CD4-positive, alpha-beta memory T cell (primary cell): ENCODE results near the gene NME7. TPM values are rescaled to one million over a fixed set of nuclear protein-coding genes. Genes with fewer than 3 reads are reported as not detected.

ENCODE experiments used
- CTCF ChIA-PET: fragments of 350-600 bp; sonication (Branson Sonifier 250); formaldehyde crosslinking; loops from one replicate; lab custom pipeline; 2021; ENCODE audit warnings: inconsistent platforms; ENCODE audit not compliant: partially characterized antibody; lab: Charles Lee
- POLR2A ChIA-PET: fragments of 350-600 bp; sonication (Branson Sonifier 250); formaldehyde crosslinking; loops from one replicate; lab custom pipeline; 2021; ENCODE audit not compliant: partially characterized antibody; lab: Charles Lee
- DNase-seq, 5 donors: peaks; one replicate each; pipeline versions ENCODE4 v3.0.0 to v3.0.0-alpha.2; 2020 to 2022; ENCODE audit warnings: mixed read lengths in 1 of 5
- H3K27ac ChIP-seq: one replicate; pipeline ENCODE4 v1.7.0; 2013; ENCODE audit warnings: low read depth, low read length
- H3K27me3 ChIP-seq: 2 replicates; pipeline ENCODE4 v1.7.0; 2013; ENCODE audit warnings: mild to moderate bottlenecking, low read length, moderate library complexity; ENCODE audit not compliant: insufficient read depth
- H3K36me3 ChIP-seq: 2 replicates; pipeline ENCODE4 v1.7.0; 2013; ENCODE audit warnings: mild to moderate bottlenecking, low read length, moderate library complexity; ENCODE audit not compliant: insufficient read depth
- H3K4me1 ChIP-seq: 2 replicates; pipeline ENCODE4 v1.7.0; 2013; ENCODE audit warnings: mild to moderate bottlenecking, low read length, moderate library complexity; ENCODE audit not compliant: insufficient read depth
- H3K4me3 ChIP-seq, 2 donors: one replicate each; pipeline ENCODE4 v1.7.0; 2013; ENCODE audit warnings: low read length in 2 of 2, mild to moderate bottlenecking in 1 of 2
- H3K9me3 ChIP-seq, 2 donors: one replicate each; pipeline ENCODE4 v1.7.0; 2013; ENCODE audit warnings: low read length in 2 of 2, control low read depth in 1 of 2; ENCODE audit not compliant: control insufficient read depth in 1 of 2
- H3K27ac Mint-ChIP-seq, 7 donors: one replicate each; pipeline ENCODE4 v1.8.0; 2020 to 2021; ENCODE audit warnings: mixed read lengths in 7 of 7, mild to moderate bottlenecking in 6 of 7, inconsistent platforms in 3 of 7, moderate library complexity in 3 of 7
- H3K27me3 Mint-ChIP-seq, 2 donors: one replicate each; pipeline ENCODE4 v1.8.0; 2020 to 2021; ENCODE audit warnings: mixed read lengths in 2 of 2
- H3K36me3 Mint-ChIP-seq, 2 donors: one replicate each; pipeline ENCODE4 v1.8.0; 2020 to 2021; ENCODE audit warnings: mixed read lengths in 2 of 2, inconsistent platforms in 1 of 2, mild to moderate bottlenecking in 1 of 2
- H3K4me1 Mint-ChIP-seq, 4 donors: one replicate each; pipeline ENCODE4 v1.8.0; 2020 to 2021; ENCODE audit warnings: mixed read lengths in 4 of 4, mild to moderate bottlenecking in 1 of 4
- H3K4me3 Mint-ChIP-seq, 8 donors: one replicate each; pipeline ENCODE4 v1.8.0; 2020 to 2021; ENCODE audit warnings: mixed read lengths in 8 of 8, mild to moderate bottlenecking in 7 of 8, moderate library complexity in 6 of 8, inconsistent platforms in 3 of 8
- H3K9me3 Mint-ChIP-seq, 8 donors: one replicate each; pipeline ENCODE4 v1.8.0; 2020 to 2021; ENCODE audit warnings: mixed read lengths in 8 of 8, mild to moderate bottlenecking in 5 of 8, inconsistent platforms in 3 of 8, moderate library complexity in 1 of 8
- intact Hi-C: fragments of 100-400 bp; cut with micrococcal nuclease; formaldehyde crosslinking; loops from one replicate; pipeline ENCODE4 v1.15.1; 2023
- polyA plus RNA-seq, 2 donors: library from polyadenylated mRNA; unstranded; fragments of 300-500 nt; fragmentation: Illumina TruSeq; gene quantifications; one replicate each; pipeline ENCODE4 v1.2.3, GENCODE V29; 2021
- total RNA-seq, 2 experiments: library from RNA; stranded (reverse); gene quantifications; one replicate each; pipeline ENCODE4 v1.2.3, GENCODE V29; 2021

Gene NME7
- total and polyA plus RNA-seq, 4 experiments from 2014 or later: 12.0 to 22.8 (median 16.9) TPM

GRCh38 chr1:169207797-169208520 is 159.6 kb downstream of the NME7 start:
- H3K4me3 Mint-ChIP-seq: no peak overlapping the region
- DNase-seq: no peak
- CTCF ChIA-PET: no interaction called here
- POLR2A ChIA-PET: no interaction called here
- intact Hi-C loops: no loop called here
- Histone ChIP-seq H3K9me3 (no peaks in the 10 kb centered on the region), H3K36me3 (no peaks in the 10 kb centered on the region), H3K27ac (no peak overlapping the region), H3K27me3 (no peaks in the 10 kb centered on the region), H3K4me1 (no peaks in the 10 kb centered on the region), H3K4me3 (no peak overlapping the region)
- peaks cover 0 to 11% of the 10 kb centered on the region in 2 donors for H3K36me3 Mint-ChIP-seq
- no peaks in the 10 kb centered on the region for H3K27me3 Mint-ChIP-seq
- H3K4me1 Mint-ChIP-seq: no peaks in the 10 kb centered on the region
- H3K9me3 Mint-ChIP-seq: peaks cover 0 to 2% (median 0%) of the 10 kb centered on the region in 8 donors
- no peak overlapping the region for H3K27ac Mint-ChIP-seq

- H3K27ac ChIP-seq: no peak overlapping the region
- no peaks in the 10 kb centered on the region for H3K9me3 ChIP-seq
- no peaks in the 10 kb centered on the region for H3K27me3 ChIP-seq
- intact Hi-C loops: no loop called here
- H3K4me1 ChIP-seq: no peaks in the 10 kb centered on the region
- Mint-ChIP-seq H3K27me3 (no peaks in the 10 kb centered on the region), H3K4me1 (no peaks in the 10 kb centered on the region), H3K4me3 (no peak overlapping the region), H3K27ac (no peak overlapping the region), H3K36me3 (peaks cover 0 to 21% of the 10 kb centered on the region in 2 donors), H3K9me3 (peaks cover 0 to 2% (median 0%) of the 10 kb centered on the region in 8 donors)
- H3K36me3 ChIP-seq: no peaks in the 10 kb centered on the region
- ChIA-PET CTCF (no interaction called here), POLR2A (no interaction called here)
- H3K4me3 ChIP-seq: no peak overlapping the region
- no peak for DNase-seq
These were observed 163.4 kb downstream of the NME7 start for GRCh38 chr1:169204157-169204556.

GRCh38 chr1:169202791-169203665 is 164.6 kb downstream of the NME7 start:
- DNase-seq: no peak
- Mint-ChIP-seq H3K27me3 (no peaks in the 10 kb centered on the region), H3K27ac (peak overlapping the region in 1 of 7 donors; percentile 10), H3K4me1 (no peaks in the 10 kb centered on the region), H3K36me3 (peaks cover 0 to 21% of the 10 kb centered on the region in 2 donors), H3K4me3 (no peak overlapping the region), H3K9me3 (peaks cover 0 to 2% (median 0%) of the 10 kb centered on the region in 8 donors)
- Histone ChIP-seq H3K9me3 (no peaks in the 10 kb centered on the region), H3K36me3 (no peaks in the 10 kb centered on the region), H3K27me3 (no peaks in the 10 kb centered on the region), H3K4me1 (no peaks in the 10 kb centered on the region), H3K4me3 (no peak overlapping the region), H3K27ac (no peak overlapping the region)
- intact Hi-C loops: no loop called here
- ChIA-PET POLR2A (no interaction called here), CTCF (no interaction called here)

GRCh38 chr1:169201084-169201619 is 166.4 kb downstream of the NME7 start:
- Mint-ChIP-seq H3K27ac (no peak overlapping the region), H3K4me1 (no peaks in the 10 kb centered on the region), H3K27me3 (no peaks in the 10 kb centered on the region), H3K9me3 (peaks cover 0 to 9% (median 2%) of the 10 kb centered on the region in 8 donors), H3K4me3 (no peak overlapping the region), H3K36me3 (peaks cover 4 to 21% of the 10 kb centered on the region in 2 donors)
- intact Hi-C loops: no loop called here
- ChIA-PET CTCF (no interaction called here), POLR2A (no interaction called here)
- Histone ChIP-seq H3K27ac (no peak overlapping the region), H3K27me3 (no peaks in the 10 kb centered on the region), H3K4me3 (no peak overlapping the region), H3K36me3 (no peaks in the 10 kb centered on the region), H3K9me3 (no peaks in the 10 kb centered on the region), H3K4me1 (no peaks in the 10 kb centered on the region)
- no peak for DNase-seq

GRCh38 chr1:169200319-169200718 is 167.3 kb downstream of the NME7 start:
- CTCF ChIA-PET: no interaction called here
- Mint-ChIP-seq H3K36me3 (peaks cover 4 to 18% of the 10 kb centered on the region in 2 donors), H3K4me1 (no peaks in the 10 kb centered on the region), H3K27me3 (no peaks in the 10 kb centered on the region), H3K27ac (no peak overlapping the region), H3K9me3 (peaks cover 0 to 9% (median 2%) of the 10 kb centered on the region in 8 donors), H3K4me3 (no peak overlapping the region)
- no peak for DNase-seq
- no peaks in the 10 kb centered on the region for H3K36me3 ChIP-seq
- H3K4me3 ChIP-seq: no peak overlapping the region
- no peaks in the 10 kb centered on the region for H3K9me3 ChIP-seq
- no peak overlapping the region for H3K27ac ChIP-seq
- intact Hi-C loops: no loop called here
- H3K4me1 ChIP-seq: no peaks in the 10 kb centered on the region
- H3K27me3 ChIP-seq: no peaks in the 10 kb centered on the region
- POLR2A ChIA-PET: no interaction called here

- Mint-ChIP-seq H3K27me3 (no peaks in the 10 kb centered on the region), H3K27ac (no peak overlapping the region), H3K9me3 (peaks cover 0 to 9% (median 2%) of the 10 kb centered on the region in 8 donors), H3K4me1 (no peaks in the 10 kb centered on the region), H3K4me3 (no peak overlapping the region), H3K36me3 (peaks cover 4 to 12% of the 10 kb centered on the region in 2 donors)
- no peaks in the 10 kb centered on the region for H3K36me3 ChIP-seq
- no peaks in the 10 kb centered on the region for H3K4me1 ChIP-seq
- intact Hi-C loops: no loop called here
- no peak overlapping the region for H3K27ac ChIP-seq
- DNase-seq: no peak
- ChIA-PET POLR2A (no interaction called here), CTCF (no interaction called here)
- no peaks in the 10 kb centered on the region for H3K27me3 ChIP-seq
- H3K9me3 ChIP-seq: no peaks in the 10 kb centered on the region
- no peak overlapping the region for H3K4me3 ChIP-seq
These were observed 171.0 kb downstream of the NME7 start for GRCh38 chr1:169196581-169196980.

DNA sequence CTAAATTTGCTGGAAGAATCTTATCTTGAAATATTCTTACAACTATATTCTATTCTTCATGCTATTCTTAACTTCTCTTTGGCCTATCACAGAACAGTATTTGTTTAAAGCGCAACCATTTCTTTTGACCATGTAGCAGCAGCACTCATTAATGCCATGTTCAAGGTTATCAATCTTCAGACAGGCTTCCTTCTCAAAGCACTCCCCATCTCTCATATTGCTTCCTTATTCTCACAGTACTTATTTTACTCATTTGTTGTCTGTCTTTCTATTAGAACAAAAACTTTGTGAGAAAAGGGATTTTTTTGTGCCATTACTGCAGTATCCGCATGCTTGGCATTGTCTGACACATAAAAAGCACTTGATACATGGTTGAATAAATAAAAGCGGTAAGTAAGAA is 171.4 kb downstream of the NME7 start:
- Mint-ChIP-seq H3K9me3 (peaks cover 0 to 9% (median 2%) of the 10 kb centered on the region in 8 donors), H3K36me3 (peaks cover 4 to 8% of the 10 kb centered on the region in 2 donors), H3K4me3 (no peak overlapping the region), H3K27ac (no peak overlapping the region), H3K4me1 (no peaks in the 10 kb centered on the region), H3K27me3 (no peaks in the 10 kb centered on the region)
- Histone ChIP-seq H3K27ac (no peak overlapping the region), H3K9me3 (no peaks in the 10 kb centered on the region), H3K27me3 (no peaks in the 10 kb centered on the region), H3K36me3 (no peaks in the 10 kb centered on the region), H3K4me1 (no peaks in the 10 kb centered on the region), H3K4me3 (no peak overlapping the region)
- ChIA-PET CTCF (no interaction called here), POLR2A (no interaction called here)
- intact Hi-C loops: no loop called here
- DNase-seq: no peak
